ENCODE data around the gene SMOC2. TPM values are rescaled to one million over a fixed set of nuclear protein-coding genes. Genes with fewer than 3 reads are reported as not detected.

SMOC2 gene
- total and polyA plus RNA-seq, 12 donors = 6.6 to 39.1 (median 17.6) TPM

DNA sequence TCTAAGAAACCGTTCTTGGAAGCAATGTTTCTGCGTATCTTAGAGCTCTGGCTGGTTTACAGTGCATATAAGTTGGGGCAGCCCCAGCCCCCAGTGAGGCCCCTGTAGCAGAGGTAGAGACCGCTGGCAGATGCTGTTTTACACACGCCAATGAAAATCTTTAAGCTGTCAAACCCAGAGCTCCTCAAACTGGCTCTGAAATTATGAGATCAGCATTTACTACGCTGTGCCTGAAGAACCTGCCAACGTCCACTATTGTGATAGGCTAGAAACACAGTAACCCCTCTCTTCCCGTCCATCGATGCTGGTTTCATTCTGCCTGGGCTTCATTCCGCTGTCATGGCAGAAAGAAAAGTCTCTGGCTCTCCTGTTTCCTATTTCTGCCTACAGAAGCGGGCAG lies 160.6 kb downstream of the SMOC2 start:
- TF ChIP-seq, protein P1, sequence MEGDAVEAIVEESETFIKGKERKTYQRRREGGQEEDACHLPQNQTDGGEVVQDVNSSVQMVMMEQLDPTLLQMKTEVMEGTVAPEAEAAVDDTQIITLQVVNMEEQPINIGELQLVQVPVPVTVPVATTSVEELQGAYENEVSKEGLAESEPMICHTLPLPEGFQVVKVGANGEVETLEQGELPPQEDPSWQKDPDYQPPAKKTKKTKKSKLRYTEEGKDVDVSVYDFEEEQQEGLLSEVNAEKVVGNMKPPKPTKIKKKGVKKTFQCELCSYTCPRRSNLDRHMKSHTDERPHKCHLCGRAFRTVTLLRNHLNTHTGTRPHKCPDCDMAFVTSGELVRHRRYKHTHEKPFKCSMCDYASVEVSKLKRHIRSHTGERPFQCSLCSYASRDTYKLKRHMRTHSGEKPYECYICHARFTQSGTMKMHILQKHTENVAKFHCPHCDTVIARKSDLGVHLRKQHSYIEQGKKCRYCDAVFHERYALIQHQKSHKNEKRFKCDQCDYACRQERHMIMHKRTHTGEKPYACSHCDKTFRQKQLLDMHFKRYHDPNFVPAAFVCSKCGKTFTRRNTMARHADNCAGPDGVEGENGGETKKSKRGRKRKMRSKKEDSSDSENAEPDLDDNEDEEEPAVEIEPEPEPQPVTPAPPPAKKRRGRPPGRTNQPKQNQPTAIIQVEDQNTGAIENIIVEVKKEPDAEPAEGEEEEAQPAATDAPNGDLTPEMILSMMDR (IDR thresholded peaks at IDR 0.05) = no peak
- DNase-seq = no peak
- H3K27ac ChIP-seq = no peak overlapping the region
- H3K4me1 ChIP-seq = no peaks in the 10 kb centered on the region
- H3K9me3 ChIP-seq = peaks cover 0 to 4% (median 0%) of the 10 kb centered on the region in 11 donors
- H3K4me3 ChIP-seq = no peak overlapping the region
- no peak for ATAC-seq
- WGBS, 2 donors = 76 to 77% methylated on average over 10 of the region's 10 CpGs
- intact Hi-C loops (cut with DNase I) = no loop called here
- peaks cover 0 to 20% (median 6%) of the 10 kb centered on the region in 7 donors for H3K27me3 ChIP-seq
- peaks cover 0 to 11% (median 0%) of the 10 kb centered on the region in 9 donors for H3K36me3 ChIP-seq

DNA sequence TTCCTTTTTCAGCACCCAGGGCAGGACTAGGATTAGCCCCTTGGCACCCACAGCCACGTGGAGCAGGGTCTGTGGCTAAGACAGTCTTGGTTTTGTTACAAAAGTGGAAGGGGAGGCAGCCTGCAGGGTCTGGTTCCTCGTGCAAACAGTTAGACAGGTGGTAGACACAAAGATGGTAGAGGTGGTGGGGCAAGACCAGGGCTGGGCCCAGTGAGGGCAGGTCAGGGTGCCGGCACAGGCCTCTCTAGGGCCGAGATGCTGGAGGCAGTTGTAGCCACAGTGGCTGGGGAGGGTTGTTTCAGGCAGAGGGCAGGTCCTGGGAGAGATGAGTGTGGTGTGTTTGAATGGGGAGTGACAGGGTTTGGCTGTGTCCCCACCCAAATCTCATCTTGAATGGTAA lies 161.6 kb downstream of the SMOC2 start:
- Histone ChIP-seq H3K36me3 (peaks cover 0 to 4% (median 0%) of the 10 kb centered on the region in 9 donors), H3K27ac (no peak overlapping the region), H3K4me1 (no peaks in the 10 kb centered on the region), H3K4me3 (no peak overlapping the region), H3K27me3 (peaks cover 0 to 18% (median 6%) of the 10 kb centered on the region in 7 donors), H3K9me3 (peaks cover 0 to 4% (median 0%) of the 10 kb centered on the region in 11 donors)
- DNase-seq (no peak), ATAC-seq (no peak)
- intact Hi-C loops (cut with DNase I) = no loop called here
- TF ChIP-seq, protein P1 (IDR thresholded peaks at IDR 0.05) = no peak
- WGBS, 2 donors = 75 to 77% methylated on average over 4 of the region's 4 CpGs

DNA sequence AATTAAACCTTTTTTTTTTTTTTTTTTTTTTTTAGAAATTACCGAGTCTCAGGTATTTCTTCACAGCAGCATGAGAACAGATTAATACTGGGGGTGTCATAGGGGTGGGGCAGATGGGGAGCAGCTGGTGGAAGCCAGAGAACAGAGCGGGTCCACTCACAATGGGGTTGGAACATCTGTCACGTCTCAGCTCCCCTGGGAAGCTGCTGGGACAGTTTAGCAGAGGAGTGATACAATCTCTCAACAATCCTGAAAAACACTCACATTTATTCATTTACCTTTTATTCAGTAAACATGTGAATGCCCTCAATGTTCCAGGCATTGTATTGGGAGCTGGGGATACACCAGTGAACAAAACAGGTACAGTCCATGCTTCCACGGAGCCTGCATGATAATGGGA lies 162.2 kb downstream of the SMOC2 start:
- H3K4me3 ChIP-seq = no peak overlapping the region
- 68 to 75% methylated on average over 4 of the region's 4 CpGs for WGBS, 2 donors
- peaks cover 0 to 4% (median 0%) of the 10 kb centered on the region in 9 donors for H3K36me3 ChIP-seq
- ATAC-seq (no peak), DNase-seq (no peak)
- TF ChIP-seq, protein P1 (IDR thresholded peaks at IDR 0.05) = no peak
- H3K9me3 ChIP-seq = peaks cover 0 to 4% (median 0%) of the 10 kb centered on the region in 11 donors
- no peak overlapping the region for H3K27ac ChIP-seq
- intact Hi-C loops (cut with DNase I) = no loop called here
- H3K27me3 ChIP-seq = peaks cover 0 to 17% (median 6%) of the 10 kb centered on the region in 7 donors
- no peaks in the 10 kb centered on the region for H3K4me1 ChIP-seq

DNA sequence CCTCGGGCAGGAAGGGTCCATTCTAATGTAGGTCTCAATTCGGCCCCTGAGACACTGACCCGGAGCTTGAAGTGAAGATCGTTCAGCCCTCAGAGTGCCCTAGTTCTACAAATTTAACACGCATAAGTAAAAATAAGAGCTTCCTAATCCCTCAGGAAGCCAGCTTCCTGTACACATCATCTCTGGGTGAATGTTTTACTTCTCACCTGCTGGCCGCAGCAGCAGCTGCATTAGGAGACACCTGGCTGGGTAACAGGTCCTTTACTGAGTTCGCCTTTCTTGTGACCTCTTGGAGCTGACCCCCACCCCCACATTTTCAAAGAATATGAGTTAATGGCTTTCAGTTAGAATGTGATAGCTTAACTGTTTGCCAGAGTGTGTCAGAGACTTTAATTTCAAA lies 165.0 kb downstream of the SMOC2 start:
- no peak for ATAC-seq
- H3K27me3 ChIP-seq = peaks cover 0 to 9% (median 3%) of the 10 kb centered on the region in 7 donors

More for the DNA sequence above, 165.0 kb downstream of the SMOC2 start:
- no peak for DNase-seq
- no peak overlapping the region for H3K4me3 ChIP-seq
- intact Hi-C loops (cut with DNase I) = no loop called here
- WGBS, 2 donors = 68 to 72% methylated on average over 7 of the region's 7 CpGs
- TF ChIP-seq, protein P1 (IDR thresholded peaks at IDR 0.05) = no peak
- H3K36me3 ChIP-seq = no peaks in the 10 kb centered on the region
- H3K27ac ChIP-seq = no peak overlapping the region
- H3K4me1 ChIP-seq = no peaks in the 10 kb centered on the region
- H3K9me3 ChIP-seq = peaks cover 0 to 4% (median 0%) of the 10 kb centered on the region in 11 donors
